Measurements from ENCODE around the gene BUD23. TPM values are rescaled to one million over a fixed set of nuclear protein-coding genes. Genes with fewer than 3 reads are reported as not detected.

BUD23 gene, protein sequence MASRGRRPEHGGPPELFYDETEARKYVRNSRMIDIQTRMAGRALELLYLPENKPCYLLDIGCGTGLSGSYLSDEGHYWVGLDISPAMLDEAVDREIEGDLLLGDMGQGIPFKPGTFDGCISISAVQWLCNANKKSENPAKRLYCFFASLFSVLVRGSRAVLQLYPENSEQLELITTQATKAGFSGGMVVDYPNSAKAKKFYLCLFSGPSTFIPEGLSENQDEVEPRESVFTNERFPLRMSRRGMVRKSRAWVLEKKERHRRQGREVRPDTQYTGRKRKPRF
- total RNA-seq = 39.2 to 43.4 TPM (median 42.6 TPM) in 3 replicates
- long read RNA-seq, transcript BUD23-201 (12 exons, 1,230 nt) = major isoform, 56 of 75 reads
- long read RNA-seq, partial matches to known transcripts = 4 of 75 reads
- long read RNA-seq, other reads (novel, unspliced or antisense) = 12 of 75 reads

DNA sequence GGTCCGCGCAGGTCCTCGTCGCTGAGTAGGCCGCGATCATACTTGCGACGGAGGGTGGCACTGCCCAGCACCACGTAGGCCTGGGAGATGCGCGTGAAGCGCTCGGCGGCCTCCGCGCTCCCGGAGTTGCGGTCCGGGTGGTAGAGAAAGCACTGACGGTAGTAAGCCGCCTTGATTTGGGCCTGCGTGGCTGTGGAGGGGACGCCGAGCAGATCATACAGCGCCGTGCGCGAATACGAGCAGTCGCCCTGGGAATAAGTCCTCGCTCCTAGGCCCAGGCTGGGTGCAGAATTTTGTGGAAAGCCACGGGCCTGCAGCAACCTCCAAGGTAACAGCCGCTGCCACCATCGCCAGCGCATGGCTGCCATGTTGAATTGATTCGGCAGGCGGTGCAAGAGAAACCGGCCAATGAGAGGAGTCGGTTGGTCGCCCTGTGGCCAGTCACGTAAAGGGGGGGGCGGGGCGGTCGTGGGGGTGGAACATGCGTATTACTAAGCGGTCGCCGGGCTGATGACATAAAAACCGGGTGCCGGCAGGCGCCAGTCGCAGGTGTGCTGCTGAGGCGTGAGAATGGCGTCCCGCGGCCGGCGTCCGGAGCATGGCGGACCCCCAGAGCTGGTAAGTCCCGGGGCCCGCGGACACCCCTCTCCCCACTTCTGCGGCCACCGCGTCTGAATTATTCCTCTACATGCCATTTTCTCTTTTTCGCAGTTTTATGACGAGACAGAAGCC is at the start of gene BUD23, which contains the start of gene DNAJC30:
Gene BUD23, plus strand, starts transcription at position 542 of the 732 bp plus-strand sequence. Its CDS starts 29 bp downstream, at position 571.
Gene DNAJC30, minus strand, starts transcription at position 398 of the 732 bp plus-strand sequence. Its CDS starts 30 bp downstream, at position 368.
- H3K36me3 Mint-ChIP-seq (ENCODE audit: low read depth) = peaks cover 8% of the 10 kb centered on the region
- DNase-seq (ENCODE audit: low spot score) = no peak
- peak within 1 kb of the TSS; percentile 95 for H3K27ac Mint-ChIP-seq (ENCODE audit: unreplicated experiment)
- H3K9me3 Mint-ChIP-seq (ENCODE audit: low read depth) = no peaks in the 10 kb centered on the region
- TF ChIP-seq, protein P1, sequence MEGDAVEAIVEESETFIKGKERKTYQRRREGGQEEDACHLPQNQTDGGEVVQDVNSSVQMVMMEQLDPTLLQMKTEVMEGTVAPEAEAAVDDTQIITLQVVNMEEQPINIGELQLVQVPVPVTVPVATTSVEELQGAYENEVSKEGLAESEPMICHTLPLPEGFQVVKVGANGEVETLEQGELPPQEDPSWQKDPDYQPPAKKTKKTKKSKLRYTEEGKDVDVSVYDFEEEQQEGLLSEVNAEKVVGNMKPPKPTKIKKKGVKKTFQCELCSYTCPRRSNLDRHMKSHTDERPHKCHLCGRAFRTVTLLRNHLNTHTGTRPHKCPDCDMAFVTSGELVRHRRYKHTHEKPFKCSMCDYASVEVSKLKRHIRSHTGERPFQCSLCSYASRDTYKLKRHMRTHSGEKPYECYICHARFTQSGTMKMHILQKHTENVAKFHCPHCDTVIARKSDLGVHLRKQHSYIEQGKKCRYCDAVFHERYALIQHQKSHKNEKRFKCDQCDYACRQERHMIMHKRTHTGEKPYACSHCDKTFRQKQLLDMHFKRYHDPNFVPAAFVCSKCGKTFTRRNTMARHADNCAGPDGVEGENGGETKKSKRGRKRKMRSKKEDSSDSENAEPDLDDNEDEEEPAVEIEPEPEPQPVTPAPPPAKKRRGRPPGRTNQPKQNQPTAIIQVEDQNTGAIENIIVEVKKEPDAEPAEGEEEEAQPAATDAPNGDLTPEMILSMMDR (IDR thresholded peaks at IDR 0.05) = peak; percentile 17
- peaks cover 37% of the 10 kb centered on the region for H3K4me1 Mint-ChIP-seq (ENCODE audit: low read depth)
- peak within 1 kb of the TSS; percentile 98 for H3K4me3 Mint-ChIP-seq (ENCODE audit: unreplicated experiment)
- H3K27me3 Mint-ChIP-seq (ENCODE audit: low read depth) = no peaks in the 10 kb centered on the region

DNA sequence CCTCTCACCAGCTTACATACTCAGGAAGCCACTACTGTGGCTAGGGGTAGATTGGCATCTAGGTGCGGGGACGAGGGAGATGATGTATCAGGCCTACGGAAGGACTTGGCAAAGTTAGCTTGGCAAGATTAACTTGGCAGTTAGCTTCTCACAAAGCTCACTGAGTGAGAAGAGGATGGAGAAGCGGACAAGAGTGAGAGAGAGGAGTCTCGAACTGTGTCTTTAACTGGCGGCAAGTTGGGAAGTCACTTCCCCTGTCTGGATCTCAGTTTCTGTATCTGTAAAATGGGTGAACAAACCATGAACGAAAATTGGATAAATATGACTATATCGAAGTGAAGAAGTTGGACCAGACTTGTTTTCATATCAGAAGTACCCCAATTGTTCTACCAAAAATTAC is 49.6 kb upstream of the BUD23 start:
- no peak overlapping the region for H3K4me3 Mint-ChIP-seq (ENCODE audit: unreplicated experiment)
- H3K9me3 Mint-ChIP-seq (ENCODE audit: low read depth) = no peaks in the 10 kb centered on the region
- DNase-seq (ENCODE audit: low spot score) = no peak
- peaks cover 22% of the 10 kb centered on the region for H3K4me1 Mint-ChIP-seq (ENCODE audit: low read depth)
- TF ChIP-seq, protein P1 (IDR thresholded peaks at IDR 0.05) = no peak
- H3K27ac Mint-ChIP-seq (ENCODE audit: unreplicated experiment) = no peak overlapping the region
- H3K36me3 Mint-ChIP-seq (ENCODE audit: low read depth) = no peaks in the 10 kb centered on the region
- peaks cover 4% of the 10 kb centered on the region for H3K27me3 Mint-ChIP-seq (ENCODE audit: low read depth)

DNA sequence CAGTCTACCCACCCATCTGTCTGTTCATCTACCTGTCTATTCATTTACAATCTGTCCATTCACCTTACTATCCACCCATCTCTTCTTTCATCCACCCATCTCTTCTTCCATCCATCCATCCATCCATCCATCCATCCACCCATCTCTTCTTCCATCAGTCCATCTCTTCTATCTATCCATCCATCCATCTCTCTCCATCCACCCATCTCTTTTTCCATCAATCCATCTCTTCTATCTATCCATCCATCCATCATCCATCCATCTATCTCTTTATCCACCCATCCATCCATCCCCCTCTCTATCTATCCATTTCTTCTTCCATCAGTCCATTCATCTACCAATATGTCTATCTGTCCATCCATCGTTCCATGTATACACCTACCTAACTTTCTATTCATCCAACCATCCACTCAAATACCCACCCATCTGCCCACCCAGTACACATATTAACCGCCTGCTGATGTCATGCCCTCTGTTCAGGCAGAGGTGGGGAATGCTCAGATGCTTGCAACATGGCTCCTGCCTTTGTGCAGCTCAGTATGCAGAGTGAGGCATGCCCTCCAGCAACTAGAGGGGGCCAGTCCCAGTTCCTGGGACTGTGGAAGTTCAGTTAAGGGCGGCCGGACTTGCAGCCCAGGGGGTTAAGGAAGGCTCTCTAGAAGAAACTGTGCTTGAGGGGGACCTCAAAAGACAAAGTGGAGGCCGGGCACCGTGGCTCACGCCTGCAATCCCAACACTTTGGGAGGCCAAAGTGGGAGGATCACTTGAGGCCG is 47.8 kb upstream of the BUD23 start:
- no peak for DNase-seq (ENCODE audit: low spot score)
- H3K36me3 Mint-ChIP-seq (ENCODE audit: low read depth) = no peaks in the 10 kb centered on the region
- H3K9me3 Mint-ChIP-seq (ENCODE audit: low read depth) = no peaks in the 10 kb centered on the region
- no peaks in the 10 kb centered on the region for H3K27me3 Mint-ChIP-seq (ENCODE audit: low read depth)
- TF ChIP-seq, protein P1 (IDR thresholded peaks at IDR 0.05) = no peak
- H3K27ac Mint-ChIP-seq (ENCODE audit: unreplicated experiment) = no peak overlapping the region
- H3K4me1 Mint-ChIP-seq (ENCODE audit: low read depth) = peaks cover 22% of the 10 kb centered on the region
- H3K4me3 Mint-ChIP-seq (ENCODE audit: unreplicated experiment) = no peak overlapping the region

DNA sequence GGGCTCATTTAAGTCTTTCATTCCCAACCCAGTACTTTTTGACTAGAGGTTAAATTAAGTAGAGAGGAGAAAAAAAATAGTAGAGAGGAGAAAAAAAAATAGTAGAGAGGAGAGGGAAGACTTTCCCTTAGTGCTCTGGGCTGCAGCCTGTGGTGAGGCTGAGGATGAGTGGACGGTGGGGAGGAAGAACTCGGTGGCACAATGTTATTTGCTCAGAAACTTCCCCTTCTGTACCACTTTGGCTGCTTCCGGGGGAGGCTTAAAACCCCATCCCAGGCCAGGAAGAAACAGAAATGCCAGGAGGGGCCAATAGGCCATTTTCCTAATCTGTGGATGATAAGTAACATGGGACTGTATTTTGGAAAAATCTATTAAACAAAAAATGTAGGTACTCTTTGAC is 44.5 kb upstream of the BUD23 start:
- peaks cover 2% of the 10 kb centered on the region for H3K27me3 Mint-ChIP-seq (ENCODE audit: low read depth)
- no peaks in the 10 kb centered on the region for H3K36me3 Mint-ChIP-seq (ENCODE audit: low read depth)

More for the DNA sequence above, 44.5 kb upstream of the BUD23 start:
- H3K27ac Mint-ChIP-seq (ENCODE audit: unreplicated experiment) = no peak overlapping the region
- no peaks in the 10 kb centered on the region for H3K9me3 Mint-ChIP-seq (ENCODE audit: low read depth)
- DNase-seq (ENCODE audit: low spot score) = no peak
- H3K4me1 Mint-ChIP-seq (ENCODE audit: low read depth) = peaks cover 20% of the 10 kb centered on the region
- TF ChIP-seq, protein P1 (IDR thresholded peaks at IDR 0.05) = no peak
- H3K4me3 Mint-ChIP-seq (ENCODE audit: unreplicated experiment) = no peak overlapping the region
